A673 (cell line): Measurements from ENCODE around the gene ALKBH7.
"Not testable (repeated sequence)": the region's sequence is repeated elsewhere in the genome, so short reads cannot be mapped to it uniquely, and the experiment has no call there.

Experiments
- CTCF ChIP-seq: fragments of 300-800, 200-600 bp; sonication (generic); conservative IDR thresholded peaks from 2 replicates; pipeline ENCODE4 v1.5.1; 2017; ENCODE audit warnings: low read depth, mild to moderate bottlenecking, antibody characterized with exemption, low read length, moderate library complexity, mixed read lengths
- EZH2 ChIP-seq: fragments of 200-600 bp; sonication (generic); IDR thresholded peaks from 2 replicates; pipeline ENCODE4 v1.6.1; 2017; ENCODE audit warnings: borderline replicate concordance, low read depth, mild to moderate bottlenecking, mixed read lengths, antibody characterized with exemption, low read length; ENCODE audit not compliant: poor library complexity, severe bottlenecking

DNA sequence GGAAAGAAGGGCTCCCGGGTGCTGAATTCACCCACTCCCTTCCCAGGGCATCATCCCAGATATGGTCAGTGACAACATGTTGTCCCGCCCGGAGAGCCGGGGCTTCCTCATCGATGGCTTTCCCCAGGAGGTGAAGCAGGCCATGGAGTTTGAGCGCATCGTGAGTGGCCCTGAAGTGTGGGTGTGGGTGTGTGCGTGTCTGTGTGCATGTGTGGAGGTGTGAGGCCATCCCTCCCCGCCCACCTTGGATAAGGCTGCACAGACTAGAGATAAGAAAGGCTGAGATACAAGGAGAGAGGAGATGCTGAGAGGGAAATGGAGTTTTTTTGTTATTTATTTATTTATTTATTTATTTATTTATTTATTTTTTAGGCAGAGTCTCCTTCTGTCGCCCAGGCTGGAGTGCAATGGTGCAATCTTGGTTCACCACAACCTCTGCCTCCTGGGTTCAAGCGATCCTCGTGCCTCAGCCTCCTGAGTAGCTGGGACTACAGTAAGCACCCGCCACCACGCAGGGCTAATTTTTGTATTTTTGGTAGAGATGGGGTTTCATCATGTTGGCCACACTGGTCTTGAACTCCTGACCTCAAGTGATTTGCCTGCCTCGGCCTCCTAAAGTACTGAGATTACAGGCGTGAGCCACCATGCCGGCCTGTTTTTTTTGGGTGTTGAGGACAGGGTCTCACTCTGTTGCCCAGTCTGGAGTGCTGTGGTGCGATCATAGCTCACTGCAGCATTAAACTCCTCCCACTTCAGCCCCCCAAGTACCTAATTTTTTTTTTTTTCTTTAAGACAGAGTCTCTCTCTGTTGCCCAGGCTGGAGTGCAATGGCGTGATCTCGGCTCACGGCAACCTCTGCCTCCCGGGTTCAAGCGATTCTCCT is 27.7 kb downstream of the ALKBH7 start:
- TF ChIP-seq CTCF, EZH2: not testable (repeated sequence)
